HuH-7.5 (cell line): ENCODE data around the gene MAFF.
"Not testable (repeated sequence)": the region's sequence is repeated elsewhere in the genome, so short reads cannot be mapped to it uniquely, and the experiment has no call there.

Experiments
- DNase-seq: peaks from one replicate; pipeline ENCODE4 v3.0.0; 2011; ENCODE audit warnings: low spot score

MAFF gene

GRCh38 chr22:38226853-38227649 is 25.3 kb downstream of the MAFF start:
- DNase-seq: no peak

- DNase-seq: no peak
Observed at GRCh38 chr22:38228326-38228872, 26.6 kb downstream of the MAFF start.

GRCh38 chr22:38228873-38229740 is 27.3 kb downstream of the MAFF start:
- no peak for DNase-seq

GRCh38 chr22:38230108-38230825 is 28.5 kb downstream of the MAFF start:
- peak; percentile 63 for DNase-seq

GRCh38 chr22:38230916-38231315 is 29.1 kb downstream of the MAFF start:
- no peak for DNase-seq

GRCh38 chr22:38232196-38232595 is 30.4 kb downstream of the MAFF start:
- DNase-seq: no peak

- DNase-seq: no peak
Observed at GRCh38 chr22:38233427-38233826, 31.6 kb downstream of the MAFF start.

GRCh38 chr22:38233856-38234255 is 32.1 kb downstream of the MAFF start:
- DNase-seq: not testable (repeated sequence)

GRCh38 chr22:38235240-38235850 is 33.6 kb downstream of the MAFF start:
- DNase-seq: no peak

- DNase-seq: no peak
Observed at GRCh38 chr22:38236786-38237185, 35.0 kb downstream of the MAFF start.

GRCh38 chr22:38238519-38239071 is 36.8 kb downstream of the MAFF start:
- DNase-seq: no peak

- no peak for DNase-seq
Observed at GRCh38 chr22:38239101-38239761, 37.4 kb downstream of the MAFF start.

GRCh38 chr22:38240734-38241252 is 39.0 kb downstream of the MAFF start:
- DNase-seq: no peak

- peak; percentile 43 for DNase-seq
Observed at GRCh38 chr22:38243007-38243765, 41.4 kb downstream of the MAFF start.

- DNase-seq: no peak
Observed at GRCh38 chr22:38244106-38244505, 42.3 kb downstream of the MAFF start.

- DNase-seq: no peak
Observed at GRCh38 chr22:38246046-38246658, 44.4 kb downstream of the MAFF start.

- DNase-seq: no peak
Observed at GRCh38 chr22:38246692-38247091, 44.9 kb downstream of the MAFF start.

GRCh38 chr22:38247713-38248112 is 45.9 kb downstream of the MAFF start:
- DNase-seq: no peak

GRCh38 chr22:38248280-38248679 is 46.5 kb downstream of the MAFF start:
- DNase-seq: no peak
